Keratinocyte (primary cell): ENCODE measurements around the gene PNPT1. TPM values are rescaled to one million over a fixed set of nuclear protein-coding genes. Genes with fewer than 3 reads are reported as not detected.

Experiments used
- DNase-seq: peaks from one replicate; pipeline ENCODE4 v3.0.0-alpha.2; 2011; ENCODE audit warnings: low read depth, missing footprints, low spot score
- FAIRE-seq: peaks from 2 replicates; lab custom pipeline; 2011; peaks lifted over from hg19 to GRCh38; lab: Jason Lieb, UNC
- H2AFZ ChIP-seq: 2 replicates; pipeline ENCODE4 v1.6.0; 2012; ENCODE audit warnings: low read length, control low read depth, inconsistent platforms; ENCODE audit not compliant: control insufficient read depth
- H3K27ac ChIP-seq: 2 replicates; pipeline ENCODE4 v1.5.1; 2011; ENCODE audit warnings: low read length; ENCODE audit not compliant: control insufficient read depth, insufficient read depth
- H3K27me3 ChIP-seq: 3 replicates; pipeline ENCODE4 v1.6.0; 2011; ENCODE audit warnings: low read length; ENCODE audit not compliant: control insufficient read depth, insufficient read depth; ENCODE audit errors: extremely low read depth
- H3K36me3 ChIP-seq, 2 experiments: 2 replicates in 1 of 2; 3 replicates in 1 of 2; pipeline ENCODE4 v1.5.1; 2011; ENCODE audit warnings: low read length in 2 of 2, mild to moderate bottlenecking in 1 of 2; ENCODE audit not compliant: control insufficient read depth in 2 of 2, insufficient read depth in 2 of 2; ENCODE audit errors: extremely low read depth in 1 of 2
- H3K4me1 ChIP-seq: 3 replicates; pipeline ENCODE4 v1.5.1; 2011; ENCODE audit warnings: low read length; ENCODE audit not compliant: control insufficient read depth, insufficient read depth; ENCODE audit errors: extremely low read depth
- H3K4me2 ChIP-seq: 3 replicates; pipeline ENCODE4 v1.6.0; 2011; ENCODE audit warnings: low read depth, low read length; ENCODE audit not compliant: control insufficient read depth, insufficient read depth; ENCODE audit errors: extremely low read depth
- H3K4me3 ChIP-seq, 3 experiments: fragments of 200-600 bp in 1 of 3; sonication (generic) in 1 of 3; 2 replicates in 2 of 3; 3 replicates in 1 of 3; pipeline ENCODE4 v1.5.1; 2011 to 2016; ENCODE audit warnings: low read length in 3 of 3, mild to moderate bottlenecking in 3 of 3, control low read depth in 2 of 3, inconsistent platforms in 1 of 3, low read depth in 1 of 3, mixed read lengths in 1 of 3, mixed run types in 1 of 3, moderate library complexity in 1 of 3; ENCODE audit not compliant: control insufficient read depth in 2 of 3, insufficient read depth in 2 of 3; ENCODE audit errors: extremely low read depth in 1 of 3
- H3K79me2 ChIP-seq: 2 replicates; pipeline ENCODE4 v1.6.0; 2012; ENCODE audit warnings: low read length; ENCODE audit not compliant: control insufficient read depth, insufficient read depth
- H3K9ac ChIP-seq: 3 replicates; pipeline ENCODE4 v1.6.0; 2011; ENCODE audit warnings: low read length; ENCODE audit not compliant: control insufficient read depth, insufficient read depth; ENCODE audit errors: extremely low read depth
- H3K9me1 ChIP-seq: 3 replicates; pipeline ENCODE4 v1.6.0; 2011; ENCODE audit warnings: low read length; ENCODE audit not compliant: control insufficient read depth, insufficient read depth; ENCODE audit errors: extremely low read depth
- H3K9me3 ChIP-seq: 2 replicates; pipeline ENCODE4 v1.5.1; 2012; ENCODE audit warnings: low read depth, low read length; ENCODE audit not compliant: control insufficient read depth
- H4K20me1 ChIP-seq: 3 replicates; pipeline ENCODE4 v1.6.0; 2011; ENCODE audit warnings: low read length; ENCODE audit not compliant: control insufficient read depth, insufficient read depth; ENCODE audit errors: extremely low read depth
- EZH2 ChIP-seq: IDR thresholded peaks from one replicate; pipeline ENCODE4 v1.6.1; 2012; ENCODE audit warnings: inconsistent platforms, mild to moderate bottlenecking, low read length, moderate library complexity
- dilution Hi-C: fragments of 300-500 bp; cut with MboI; formaldehyde crosslinking; loops from one replicate; pipeline ENCODE4 v1.7.0; 2020; ENCODE audit warnings: low sequenced_read_pairs; ENCODE audit not compliant: extremely low pct_ligation_motif_present
- polyA plus RNA-seq, 5 experiments: library from polyadenylated mRNA; depleted of rRNA in 3 of 5; stranded (reverse) in 3 of 5; stranded (forward) in 1 of 5; unstranded in 1 of 5; fragments of >200 nt; gene quantifications; 1 replicate in 1 of 5; 2 replicates in 3 of 5; 3 replicates in 1 of 5; pipeline versions ENCODE4 v1.2.1 to v1.2.3, GENCODE V29; 2011 to 2012; ENCODE audit warnings: missing spikeins in 2 of 5, low read depth in 1 of 5, low replicate concordance in 1 of 5
- TF ChIP-seq, protein P1 (sequence below), 3 experiments: IDR thresholded peaks in 1 of 3; conservative IDR thresholded peaks in 1 of 3; optimal IDR thresholded peaks in 1 of 3; 2 replicates in 2 of 3; 3 replicates in 1 of 3; pipeline versions ENCODE3 to v1.5.1; 2011; ENCODE audit warnings: low read length in 3 of 3, mild to moderate bottlenecking in 3 of 3, moderate library complexity in 2 of 3, control low read depth in 1 of 3, inconsistent platforms in 1 of 3; ENCODE audit not compliant: insufficient read depth in 2 of 3; ENCODE audit errors: extremely low read depth in 1 of 3

The PNPT1 gene
- polyA plus RNA-seq, 1 donor (not counting 4 experiments of a cell fraction or from before 2014, with no cell fraction given): 36.1 TPM

DNA sequence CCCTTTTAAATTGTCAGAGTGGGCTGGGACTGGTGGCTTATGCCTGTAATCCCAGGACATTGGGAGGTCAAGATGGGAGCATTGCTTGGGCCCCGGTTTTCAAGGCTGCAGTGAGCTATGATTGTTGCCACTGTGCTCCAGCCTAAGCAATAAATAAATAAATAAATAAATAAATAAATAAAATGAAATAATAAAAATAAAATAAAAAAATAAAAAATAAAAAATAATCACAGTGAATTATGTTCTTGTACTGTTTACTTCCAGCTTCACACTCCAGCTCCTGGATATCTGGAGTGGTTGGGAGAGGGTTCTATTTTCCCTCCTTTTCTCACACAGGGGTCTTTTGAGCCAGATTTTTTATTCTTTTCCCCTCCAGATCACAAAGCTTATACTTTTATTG lies 26.2 kb upstream of the PNPT1 start:
- Histone ChIP-seq H3K9me3 (no peaks in the 10 kb centered on the region), H3K27ac (no peak overlapping the region), H4K20me1 (no peaks in the 10 kb centered on the region), H3K27me3 (no peaks in the 10 kb centered on the region), H3K79me2 (no peaks in the 10 kb centered on the region), H3K4me1 (peaks cover 6% of the 10 kb centered on the region), H3K36me3 (no peaks in the 10 kb centered on the region), H3K4me3 (no peak overlapping the region), H3K9me1 (no peaks in the 10 kb centered on the region), H3K9ac (no peak overlapping the region), H2AFZ (no peak overlapping the region), H3K4me2 (no peak overlapping the region)
- FAIRE-seq (no peak), DNase-seq (no peak)
- TF ChIP-seq EZH2: no peak
- TF ChIP-seq, protein P1, sequence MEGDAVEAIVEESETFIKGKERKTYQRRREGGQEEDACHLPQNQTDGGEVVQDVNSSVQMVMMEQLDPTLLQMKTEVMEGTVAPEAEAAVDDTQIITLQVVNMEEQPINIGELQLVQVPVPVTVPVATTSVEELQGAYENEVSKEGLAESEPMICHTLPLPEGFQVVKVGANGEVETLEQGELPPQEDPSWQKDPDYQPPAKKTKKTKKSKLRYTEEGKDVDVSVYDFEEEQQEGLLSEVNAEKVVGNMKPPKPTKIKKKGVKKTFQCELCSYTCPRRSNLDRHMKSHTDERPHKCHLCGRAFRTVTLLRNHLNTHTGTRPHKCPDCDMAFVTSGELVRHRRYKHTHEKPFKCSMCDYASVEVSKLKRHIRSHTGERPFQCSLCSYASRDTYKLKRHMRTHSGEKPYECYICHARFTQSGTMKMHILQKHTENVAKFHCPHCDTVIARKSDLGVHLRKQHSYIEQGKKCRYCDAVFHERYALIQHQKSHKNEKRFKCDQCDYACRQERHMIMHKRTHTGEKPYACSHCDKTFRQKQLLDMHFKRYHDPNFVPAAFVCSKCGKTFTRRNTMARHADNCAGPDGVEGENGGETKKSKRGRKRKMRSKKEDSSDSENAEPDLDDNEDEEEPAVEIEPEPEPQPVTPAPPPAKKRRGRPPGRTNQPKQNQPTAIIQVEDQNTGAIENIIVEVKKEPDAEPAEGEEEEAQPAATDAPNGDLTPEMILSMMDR (optimal IDR thresholded peaks at IDR 0.05 in 1 of 3, IDR thresholded peaks at IDR 0.05 in 1 of 3, conservative IDR thresholded peaks at IDR 0.05 in 1 of 3; ENCODE audit: extremely low read depth in 1 of 3, insufficient read depth in 2 of 3, low read length in 3 of 3): no peak
- dilution Hi-C loops: no loop called here

DNA sequence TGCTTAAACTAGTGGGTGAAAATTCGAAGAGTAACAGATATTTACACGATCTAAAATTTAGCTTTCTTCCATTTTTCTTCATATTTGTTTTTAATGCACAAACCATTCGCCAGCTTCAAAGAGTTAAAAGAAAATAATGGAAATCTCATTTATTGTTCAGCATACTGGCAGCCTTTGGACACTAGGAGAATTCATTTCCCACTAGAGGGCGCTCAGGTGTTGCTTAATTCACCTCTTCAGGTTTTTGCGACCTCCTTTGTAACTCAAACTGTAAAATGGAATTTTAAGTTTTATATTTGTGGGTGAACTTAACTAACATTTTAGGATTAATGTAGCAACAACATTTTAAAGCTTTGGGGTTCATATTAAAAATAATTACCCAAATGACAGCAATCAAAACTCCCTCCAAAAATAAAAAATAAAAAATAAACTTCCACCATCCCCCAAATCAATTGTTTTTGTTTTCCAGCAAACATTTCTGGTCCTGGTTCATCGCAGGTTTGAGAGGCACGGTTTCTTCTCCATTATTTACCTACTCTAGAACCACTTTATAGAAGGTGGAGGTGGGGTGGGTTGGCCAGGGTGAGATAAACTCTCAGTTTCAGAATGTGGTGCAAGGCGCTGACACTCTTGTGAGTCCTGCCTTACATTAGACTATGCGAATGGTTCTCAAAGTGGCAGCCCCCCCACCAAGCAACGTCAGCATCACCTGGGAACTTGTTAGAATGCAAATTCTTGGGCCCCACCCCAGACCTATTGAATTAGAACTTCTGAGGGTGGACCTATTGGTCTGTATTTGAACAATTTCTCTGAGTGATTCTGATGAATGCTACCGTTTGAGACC lies 24.7 kb upstream of the PNPT1 start:
- Histone ChIP-seq H3K36me3 (no peaks in the 10 kb centered on the region), H4K20me1 (no peaks in the 10 kb centered on the region), H3K4me1 (peaks cover 6% of the 10 kb centered on the region), H3K79me2 (no peaks in the 10 kb centered on the region), H3K9me1 (no peaks in the 10 kb centered on the region), H3K4me2 (no peak overlapping the region), H3K4me3 (no peak overlapping the region), H3K27ac (no peak overlapping the region), H3K27me3 (no peaks in the 10 kb centered on the region), H2AFZ (no peak overlapping the region), H3K9ac (no peak overlapping the region), H3K9me3 (no peaks in the 10 kb centered on the region)
- DNase-seq (peak; percentile 7), FAIRE-seq (peak; percentile 73)
- TF ChIP-seq, protein P1 (optimal IDR thresholded peaks at IDR 0.05 in 1 of 3, IDR thresholded peaks at IDR 0.05 in 1 of 3, conservative IDR thresholded peaks at IDR 0.05 in 1 of 3; ENCODE audit: extremely low read depth in 1 of 3, insufficient read depth in 2 of 3, low read length in 3 of 3): peak; percentile 55 to 75 (median 66)
- TF ChIP-seq EZH2: no peak
- dilution Hi-C loops: no loop called here
